K562 (cell line): ENCODE results near the gene SND1. TPM values are rescaled to one million over a fixed set of nuclear protein-coding genes. Genes with fewer than 3 reads are reported as not detected.

Experiments
- ATAC-seq: fragments of 200-7000 bp; cut with Tn5 transposase; 3 replicates; pipeline ENCODE4 v1.9.1; 2020; ENCODE audit warnings: moderate library complexity
- BruUV-seq: library from RNA; stranded (reverse); fragments of 400-500 nt; replicated peaks from 2 replicates; lab custom pipeline; 2021; lab: Mats Ljungman, UMichigan
- CTCF ChIA-PET: fragments of 300-600 bp; formaldehyde crosslinking; extraction: SDS; loops from one replicate; lab custom pipeline; 2021; ENCODE audit warnings: low intra/inter-chr PET ratio; lab: Yijun Ruan, JAX
- POLR2A ChIA-PET: fragments of 300-600, 350-650 bp; sonication (Branson Sonifier 250); formaldehyde crosslinking; extraction: SDS; loops from one replicate; lab custom pipeline; 2021; ENCODE audit warnings: antibody characterized with exemption, inconsistent platforms; lab: Yijun Ruan, JAX
- DNase-seq, 4 experiments: peaks; one replicate each; pipeline versions ENCODE4 v3.0.0 to v3.0.0-alpha.2; 2011 to 2018; ENCODE audit warnings: low spot score in 3 of 4, mixed read lengths in 3 of 4; ENCODE audit errors: extremely low read depth in 1 of 4
- FAIRE-seq: peaks from 2 replicates; lab custom pipeline; 2011; peaks lifted over from hg19 to GRCh38; lab: Jason Lieb, UNC
- H2AFZ ChIP-seq: 2 replicates; pipeline ENCODE4 v1.6.0; 2011; ENCODE audit warnings: low read depth, low read length, control low read depth, inconsistent platforms
- H3K27ac ChIP-seq: fragments of 200-600 bp; 3 replicates; pipeline ENCODE4 v1.8.0; 2011; ENCODE audit warnings: low read depth, mild to moderate bottlenecking, control low read depth, inconsistent platforms, low read length, moderate library complexity, mixed read lengths; ENCODE audit errors: extremely low read depth
- H3K27me3 ChIP-seq, 2 experiments: fragments of 300-600 bp in 1 of 2; 2 replicates in 1 of 2; 3 replicates in 1 of 2; pipeline versions ENCODE4 v1.6.0 to v1.8.0; 2011; ENCODE audit warnings: inconsistent platforms in 2 of 2, low read length in 2 of 2, mild to moderate bottlenecking in 1 of 2, mixed read lengths in 1 of 2, moderate library complexity in 1 of 2; ENCODE audit not compliant: control insufficient read depth in 2 of 2, insufficient read depth in 2 of 2
- H3K36me3 ChIP-seq: fragments of 300-600 bp; 3 replicates; pipeline ENCODE4 v1.8.0; 2011; ENCODE audit warnings: mild to moderate bottlenecking, low read length, inconsistent platforms; ENCODE audit not compliant: control insufficient read depth, insufficient read depth
- H3K4me1 ChIP-seq, 2 experiments: fragments of 200-600 bp in 1 of 2; replicated peaks in 1 of 2; 2 replicates in 1 of 2; 3 replicates in 1 of 2; pipeline versions ENCODE4 v1.5.1 to v1.8.0; 2011; ENCODE audit warnings: inconsistent platforms in 2 of 2, low read length in 2 of 2, mild to moderate bottlenecking in 1 of 2, mixed read lengths in 1 of 2, moderate library complexity in 1 of 2; ENCODE audit not compliant: control insufficient read depth in 2 of 2, insufficient read depth in 2 of 2
- H3K4me2 ChIP-seq: 2 replicates; pipeline ENCODE4 v1.6.1; 2011; ENCODE audit warnings: low read length, control low read depth, inconsistent platforms, mixed read lengths; ENCODE audit not compliant: insufficient read depth
- H3K4me3 ChIP-seq: fragments of 200-600 bp; sonication (generic), shearing (Covaris generic); 2 replicates; pipeline ENCODE4 v1.5.1; 2016; ENCODE audit warnings: control low read depth, inconsistent platforms
- H3K79me2 ChIP-seq: fragments of 200-600 bp; 3 replicates; pipeline ENCODE4 v1.8.0; 2011; ENCODE audit warnings: low read length, inconsistent platforms; ENCODE audit not compliant: control insufficient read depth, insufficient read depth
- H3K9ac ChIP-seq, 2 experiments: 2 replicates each; pipeline versions ENCODE4 v1.6.0 to v1.6.1; 2011; ENCODE audit warnings: low read depth in 2 of 2, low read length in 2 of 2, control low read depth in 1 of 2, inconsistent platforms in 1 of 2, mild to moderate bottlenecking in 1 of 2, mixed read lengths in 1 of 2; ENCODE audit not compliant: insufficient read depth in 1 of 2
- H3K9me1 ChIP-seq: one replicate; pipeline ENCODE4 v1.6.0; 2011; ENCODE audit warnings: inconsistent platforms, mild to moderate bottlenecking, low read length, moderate library complexity; ENCODE audit not compliant: control insufficient read depth, insufficient read depth
- H3K9me3 ChIP-seq: replicated peaks from 2 replicates; pipeline ENCODE4 v1.5.1; 2011; ENCODE audit warnings: low read depth, low read length, inconsistent platforms; ENCODE audit not compliant: control insufficient read depth, insufficient read depth
- H4K20me1 ChIP-seq: replicated peaks from 2 replicates; pipeline ENCODE4 v1.6.1; 2011; ENCODE audit warnings: low read length, inconsistent platforms, mixed read lengths; ENCODE audit not compliant: control insufficient read depth, insufficient read depth
- GABPB2 ChIP-seq: fragments of 250-450 bp; sonication (Bioruptor Pico); conservative IDR thresholded peaks from 2 replicates; pipeline ENCODE4 v1.5.1; 2021; ENCODE audit warnings: mild to moderate bottlenecking
- SRSF3 ChIP-seq: fragments of 200-400 bp; formaldehyde crosslinking; IDR thresholded peaks from 2 replicates; pipeline ENCODE4 v1.6.1; 2016; ENCODE audit warnings: mild to moderate bottlenecking, low read length, moderate library complexity; ENCODE audit not compliant: insufficient read depth
- ZNF277 ChIP-seq: fragments of 250-450 bp; sonication (Bioruptor Pico); IDR thresholded peaks from 2 replicates; pipeline ENCODE4 v1.8.0; 2022; ENCODE audit warnings: inconsistent platforms, mild to moderate bottlenecking, moderate library complexity, borderline replicate concordance
- WGBS: fragments of 100-300 bp; shearing (Covaris generic); methylation state at CpG from one replicate; pipeline ENCODE4 v1.1.6; 2016; ENCODE audit warnings: low coverage, mixed read lengths; ENCODE audit not compliant: insufficient coverage; ENCODE audit errors: missing lambda C conversion rate; 5-methylcytosine and 5-hydroxymethylcytosine counted together
- in situ Hi-C: fragments of 300-500 bp; cut with MboI; formaldehyde crosslinking; loops from 4 replicates; pipeline ENCODE4 v1.15.0; 2018; ENCODE audit warnings: inconsistent platforms, mixed read lengths
- intact Hi-C: fragments of 100-400 bp; cut with micrococcal nuclease; formaldehyde crosslinking; loops from 2 replicates; pipeline ENCODE4 v1.14.2; 2022
- polyA plus RNA-seq, 8 experiments: library from polyadenylated mRNA; depleted of rRNA in 4 of 8; stranded (reverse) in 5 of 8; unstranded in 3 of 8; fragments of >200 nt; fragmentation: Nextera tagmentation in 2 of 8; fragmentation: Illumina TruSeq in 1 of 8; extraction: Ambion mirVana in 2 of 8; extraction: Trizol in 1 of 8; gene quantifications; 2 replicates each; pipeline versions ENCODE4 v1.2.1 to v1.2.3, GENCODE V29; 2011 to 2014; ENCODE audit warnings: inconsistent platforms in 1 of 8, missing spikeins in 1 of 8
- total RNA-seq, 7 experiments: library from RNA; depleted of rRNA in 6 of 7; stranded (reverse); fragments of >200 nt in 6 of 7; fragmentation: Illumina TruSeq in 2 of 7; extraction: Trizol in 2 of 7; gene quantifications; 2 replicates each; pipeline versions ENCODE4 v1.2.1 to v1.2.3, GENCODE V29; 2011 to 2021; ENCODE audit warnings: low replicate concordance in 1 of 7

The SND1 gene
- total and polyA plus RNA-seq, 9 of the 15 experiments (the other 6 are each of a cell fraction or from before 2014, with no cell fraction given) = 46.5 to 307 (median 191) TPM

GRCh38 chr7:128037880-128038619 is 386.1 kb downstream of the SND1 start:
- Histone ChIP-seq H2AFZ (no peak overlapping the region), H3K36me3 (peaks cover 29% of the 10 kb centered on the region), H3K9me1 (no peaks in the 10 kb centered on the region), H3K27me3 (no peaks in the 10 kb centered on the region), H3K4me3 (no peak overlapping the region), H3K9me3 (no peaks in the 10 kb centered on the region), H3K9ac (no peak overlapping the region), H3K79me2 (no peaks in the 10 kb centered on the region), H3K4me1 (no peaks in the 10 kb centered on the region), H3K4me2 (no peak overlapping the region), H3K27ac (no peak overlapping the region), H4K20me1 (peaks cover 35% of the 10 kb centered on the region)
- no TSS peak for BruUV-seq
- WGBS = 85% methylated on average over 8 of the region's 8 CpGs
- ChIA-PET CTCF (no interaction called here), POLR2A (no interaction called here)
- no peak for FAIRE-seq
- DNase-seq = no peak
- peak; percentile 59; the same call in 1 of the 2 replicates for TF ChIP-seq GABPB2
- TF ChIP-seq ZNF277 = peak; percentile 84; the same call in 1 of the 2 replicates
- no peak for TF ChIP-seq SRSF3
- in situ Hi-C loops = no loop called here
- no peak for ATAC-seq
- intact Hi-C loops = loop anchor here (5.0 kb wide), 1 partner anchor 331 kb away; no protein-coding TSS in a partner anchor
